KOPT-K1 (cell line): ENCODE results near the gene NGRN.
"Not testable (repeated sequence)": the region's sequence is repeated elsewhere in the genome, so short reads cannot be mapped to it uniquely, and the experiment has no call there.

ENCODE experiments used
- H3K27ac ChIP-seq: fragments of 200-600 bp; sonication (generic); 2 replicates; pipeline ENCODE4 v1.5.1; 2016; ENCODE audit warnings: antibody characterized with exemption, mild to moderate bottlenecking, low read depth, low read length; ENCODE audit not compliant: poor library complexity, severe bottlenecking
- H3K36me3 ChIP-seq: fragments of 200-600 bp; sonication (generic); 2 replicates; pipeline ENCODE4 v1.5.1; 2017; ENCODE audit warnings: antibody characterized with exemption, mild to moderate bottlenecking, low read length, moderate library complexity; ENCODE audit not compliant: insufficient read depth
- H3K9me3 ChIP-seq: fragments of 200-600 bp; sonication (generic); 2 replicates; pipeline ENCODE4 v1.5.1; 2017; ENCODE audit warnings: antibody characterized with exemption, low read length, mild to moderate bottlenecking; ENCODE audit not compliant: insufficient read depth, poor library complexity, severe bottlenecking

NGRN gene

GRCh38 chr15:90291679-90292356 is 26.3 kb downstream of the NGRN start:
- H3K27ac ChIP-seq, result no peak overlapping the region
- no peaks in the 10 kb centered on the region for H3K9me3 ChIP-seq
- H3K36me3 ChIP-seq, result no peaks in the 10 kb centered on the region

DNA sequence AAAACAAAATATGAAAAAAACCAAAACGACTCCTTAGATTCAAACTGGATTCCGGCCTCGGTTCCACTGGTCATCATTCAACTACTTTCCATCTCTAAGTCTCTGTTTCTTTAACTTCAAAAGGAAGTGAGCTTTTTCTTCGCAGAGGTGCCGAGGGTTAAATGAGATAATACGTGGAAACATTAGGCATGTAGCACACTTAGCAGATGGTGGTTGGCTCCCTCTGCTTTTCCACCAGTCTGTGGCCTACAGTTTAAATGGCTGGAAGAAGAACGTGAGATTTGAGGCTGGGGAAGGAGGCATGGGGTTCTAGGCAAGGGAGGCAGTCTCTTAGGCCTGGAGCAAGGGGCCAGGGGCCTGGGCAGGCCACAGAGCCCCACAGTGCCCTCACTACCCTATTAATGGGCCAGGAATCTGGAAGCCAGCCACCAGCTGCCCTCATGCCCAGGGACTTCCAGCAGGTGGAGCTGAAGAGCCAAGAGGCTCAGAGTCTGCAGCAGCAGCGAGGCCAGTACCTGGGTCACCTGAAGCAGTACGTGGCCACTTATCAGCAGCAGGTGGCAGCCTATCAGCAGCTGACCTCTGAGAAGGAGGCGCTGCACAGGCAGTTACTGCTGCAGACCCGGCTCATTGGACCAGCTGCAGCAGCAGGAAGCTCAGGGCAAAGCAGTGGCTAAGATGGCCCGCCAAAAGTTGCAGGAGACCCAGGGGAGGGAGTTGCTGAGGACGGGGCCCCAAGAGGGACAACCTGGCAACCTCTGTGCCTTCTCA is 27.8 kb downstream of the NGRN start:
- H3K36me3 ChIP-seq, H3K9me3 ChIP-seq, H3K27ac ChIP-seq: not testable (repeated sequence)

DNA sequence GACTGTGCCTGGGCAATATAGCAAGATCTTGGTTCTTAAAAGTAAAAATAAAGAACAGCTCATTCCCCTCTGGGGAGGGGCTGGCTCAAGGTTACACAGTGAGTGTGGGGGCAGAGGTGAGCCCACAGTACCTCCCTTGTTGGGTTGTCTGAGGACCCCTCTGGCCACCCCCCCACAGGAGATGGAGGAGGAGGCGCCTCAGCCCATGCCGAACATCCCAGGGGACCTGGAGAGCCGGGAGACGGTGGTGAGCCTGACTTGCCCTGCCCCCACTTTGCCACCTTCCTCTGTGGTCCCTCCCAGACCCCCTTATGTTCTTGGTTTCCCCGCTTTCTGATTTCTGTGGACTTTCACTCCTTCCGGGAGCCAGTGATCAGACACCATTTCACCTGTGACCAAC is 28.7 kb downstream of the NGRN start:
- Histone ChIP-seq H3K36me3 (no peaks in the 10 kb centered on the region), H3K9me3 (no peaks in the 10 kb centered on the region), H3K27ac (no peak overlapping the region)

- Histone ChIP-seq H3K27ac (no peak overlapping the region), H3K9me3 (no peaks in the 10 kb centered on the region), H3K36me3 (no peaks in the 10 kb centered on the region)
Measured at GRCh38 chr15:90294601-90295269, 29.3 kb downstream of the NGRN start.

DNA sequence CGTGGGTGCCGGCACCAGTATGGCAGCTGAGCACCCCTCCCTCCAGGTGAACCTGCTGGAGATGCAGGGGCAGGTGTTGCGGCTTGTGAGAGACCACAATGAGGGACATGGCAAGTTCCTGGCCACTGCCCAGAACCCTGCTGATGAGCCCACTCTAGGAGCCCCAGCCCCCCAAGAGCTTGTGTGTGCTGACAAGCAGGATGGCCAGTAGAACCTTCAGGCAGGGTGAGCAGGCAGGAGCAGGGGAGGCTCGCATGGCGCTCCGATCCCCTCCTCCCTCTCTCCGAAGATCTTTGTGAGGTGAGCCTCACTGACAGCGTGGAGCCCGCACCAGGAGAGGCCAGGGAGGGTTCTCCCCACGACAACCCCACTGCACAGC is 29.8 kb downstream of the NGRN start:
- Histone ChIP-seq H3K9me3 (no peaks in the 10 kb centered on the region), H3K27ac (no peak overlapping the region), H3K36me3 (no peaks in the 10 kb centered on the region)

DNA sequence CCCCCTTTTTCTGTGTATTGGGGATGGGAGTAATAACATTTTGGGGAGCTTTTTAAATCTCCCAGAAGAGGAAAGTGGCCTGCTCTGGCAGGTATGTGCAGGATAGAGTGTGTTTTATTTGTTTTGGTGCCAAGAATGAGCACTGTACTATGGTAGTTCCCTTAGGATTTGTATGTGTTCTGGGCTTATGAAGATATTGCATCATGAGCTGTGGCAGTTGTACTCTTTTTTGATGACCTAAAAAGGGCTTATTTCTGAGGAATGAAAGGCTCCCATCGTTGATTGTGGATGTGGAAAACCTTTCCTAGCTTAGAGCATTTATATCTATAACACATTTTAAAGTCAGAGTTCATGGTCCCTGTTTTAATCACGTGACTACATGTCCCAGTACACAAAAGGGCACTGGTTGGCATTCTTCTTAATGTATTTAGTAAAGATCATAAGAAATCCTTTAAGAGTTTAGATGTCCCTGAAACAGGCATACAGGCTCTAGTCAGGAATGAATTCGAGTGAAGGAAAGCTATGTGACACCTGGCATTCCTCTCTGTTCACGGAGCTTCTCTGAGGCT is 30.9 kb downstream of the NGRN start:
- H3K27ac ChIP-seq, H3K9me3 ChIP-seq: not testable (repeated sequence)

GRCh38 chr15:90297021-90297420 is 31.5 kb downstream of the NGRN start:
- Histone ChIP-seq H3K27ac (no peak overlapping the region), H3K9me3 (no peaks in the 10 kb centered on the region), H3K36me3 (no peaks in the 10 kb centered on the region)

More for the DNA sequence above, 30.9 kb downstream of the NGRN start:
- not testable (repeated sequence) for H3K36me3 ChIP-seq

DNA sequence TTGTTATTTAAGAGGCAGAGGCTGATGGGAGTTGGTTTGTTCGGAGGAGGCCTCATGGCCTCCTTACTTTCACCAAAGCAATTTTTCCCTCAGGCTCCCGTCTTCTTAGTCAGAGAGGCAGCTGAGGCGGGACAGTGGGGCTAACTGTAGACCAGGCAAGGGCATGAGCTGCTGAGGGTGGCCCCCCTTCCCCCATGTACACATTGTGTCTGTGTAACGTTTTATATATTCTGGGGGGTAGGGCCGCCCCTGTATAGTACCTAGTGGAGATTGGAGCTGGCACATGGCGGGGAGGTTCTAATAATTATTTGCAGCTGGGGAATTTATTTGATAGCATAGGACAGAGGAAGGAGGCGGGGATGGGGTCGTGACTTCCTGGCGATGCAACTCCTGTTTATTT is 35.1 kb downstream of the NGRN start:
- Histone ChIP-seq H3K36me3 (no peaks in the 10 kb centered on the region), H3K27ac (no peak overlapping the region), H3K9me3 (no peaks in the 10 kb centered on the region)

- H3K27ac ChIP-seq, result no peak overlapping the region
- no peaks in the 10 kb centered on the region for H3K9me3 ChIP-seq
- no peaks in the 10 kb centered on the region for H3K36me3 ChIP-seq
Measured at GRCh38 chr15:90300988-90301706, 35.7 kb downstream of the NGRN start.

DNA sequence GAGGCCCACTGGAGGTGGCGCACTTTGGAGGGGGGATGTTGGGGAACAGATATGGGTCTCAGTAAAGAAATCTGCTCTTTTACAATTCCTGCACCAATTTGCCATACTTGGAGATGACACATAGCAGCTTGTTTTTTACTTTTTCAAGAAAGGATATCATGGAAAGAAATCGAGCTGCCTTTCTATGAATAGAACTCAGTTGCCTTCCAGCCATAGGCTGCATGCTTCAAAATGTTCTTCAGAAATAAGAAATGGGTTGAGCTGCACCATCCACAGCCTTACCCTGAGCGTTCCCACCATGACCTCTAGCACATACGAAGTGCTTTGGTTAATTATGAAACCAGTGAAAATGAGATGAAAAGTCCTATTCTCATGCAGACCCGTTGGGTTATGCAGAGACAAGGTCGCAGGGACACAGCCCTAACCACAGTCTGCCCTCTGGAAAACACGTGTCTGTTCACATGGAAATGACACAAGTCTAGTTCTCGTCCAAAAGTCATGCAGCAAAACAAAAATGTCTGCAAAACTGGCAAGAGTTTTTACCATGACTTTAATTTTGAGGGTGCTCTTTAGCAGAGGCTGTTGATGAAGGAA is 36.3 kb downstream of the NGRN start:
- H3K9me3 ChIP-seq, result no peaks in the 10 kb centered on the region
- no peak overlapping the region for H3K27ac ChIP-seq
- no peaks in the 10 kb centered on the region for H3K36me3 ChIP-seq

DNA sequence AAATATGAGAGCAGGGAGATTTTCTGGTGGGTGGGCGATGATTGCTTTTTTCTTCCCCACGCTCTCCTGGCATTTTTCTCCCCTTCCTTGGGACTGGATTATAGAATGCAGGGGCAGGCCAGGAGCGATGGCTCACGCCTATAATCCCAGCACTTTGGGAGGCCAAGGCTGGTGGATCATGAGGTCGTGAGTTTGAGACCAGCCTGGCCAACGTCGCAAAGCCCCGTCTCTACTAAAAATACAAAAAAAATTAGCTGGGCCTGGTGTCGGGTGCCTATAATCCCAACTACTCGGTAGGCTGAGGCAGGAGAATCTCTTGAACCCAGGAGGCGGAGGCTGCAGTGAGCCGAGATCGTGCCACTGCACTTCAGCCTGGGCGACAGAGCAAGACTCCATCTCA is 39.9 kb downstream of the NGRN start:
- H3K36me3 ChIP-seq, H3K9me3 ChIP-seq, H3K27ac ChIP-seq: not testable (repeated sequence)

- Histone ChIP-seq H3K36me3 (no peaks in the 10 kb centered on the region), H3K9me3 (no peaks in the 10 kb centered on the region), H3K27ac (peak overlapping the region; percentile 28)
Measured at GRCh38 chr15:90305932-90306331, 40.5 kb downstream of the NGRN start.

DNA sequence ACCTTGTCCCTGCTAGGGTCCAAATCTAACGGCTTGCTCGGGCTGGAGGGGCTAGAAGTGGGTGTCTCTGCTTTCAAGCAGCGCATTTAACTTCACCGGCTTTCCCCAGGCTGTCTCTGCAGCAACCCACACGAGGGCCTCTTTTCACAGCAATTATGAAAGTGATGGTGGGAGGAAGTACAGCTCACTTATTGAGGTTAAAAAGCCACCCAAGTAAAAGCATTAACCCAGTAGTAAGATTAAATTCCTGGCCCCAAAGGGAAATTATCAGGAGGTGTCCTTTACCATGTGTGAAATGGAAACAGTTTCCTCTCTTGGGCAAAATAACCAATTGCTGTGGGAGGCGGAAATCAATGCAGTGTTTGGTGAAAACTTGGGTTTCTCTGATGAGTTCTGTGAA is 41.1 kb downstream of the NGRN start:
- H3K27ac ChIP-seq, result peak overlapping the region; percentile 28
- no peaks in the 10 kb centered on the region for H3K9me3 ChIP-seq
- H3K36me3 ChIP-seq, result no peaks in the 10 kb centered on the region

DNA sequence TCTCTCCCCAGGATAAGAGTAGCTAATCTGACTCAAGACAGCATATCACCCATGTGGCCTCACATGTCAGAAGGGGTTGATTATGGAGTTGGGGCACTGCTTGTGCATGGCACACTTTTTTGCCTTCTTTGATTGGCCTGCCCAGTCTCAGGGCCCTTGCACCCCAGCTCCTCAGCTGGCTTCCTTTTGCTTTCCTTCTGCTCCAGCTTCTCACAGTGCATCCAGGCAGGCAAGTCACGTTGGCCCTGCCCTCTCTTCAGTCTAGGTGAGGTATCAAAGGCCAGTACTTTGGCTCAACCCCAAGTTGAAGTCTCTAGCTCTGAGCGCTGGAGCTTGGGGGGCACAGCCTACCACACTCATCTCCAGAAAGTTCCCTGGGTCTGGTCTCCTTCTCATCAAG is 42.2 kb downstream of the NGRN start:
- no peak overlapping the region for H3K27ac ChIP-seq
- no peaks in the 10 kb centered on the region for H3K9me3 ChIP-seq
- no peaks in the 10 kb centered on the region for H3K36me3 ChIP-seq
